Fibroblast of the aortic adventitia (primary cell): ENCODE results near the gene RCHY1. TPM values are rescaled to one million over a fixed set of nuclear protein-coding genes. Genes with fewer than 3 reads are reported as not detected.
"Not testable (repeated sequence)": the region's sequence is repeated elsewhere in the genome, so short reads cannot be mapped to it uniquely, and the experiment has no call there.

Source experiments
- DNase-seq: peaks from one replicate; pipeline ENCODE4 v3.0.0-alpha.2; 2010; ENCODE audit warnings: low read depth
- H3K4me3 ChIP-seq: 2 replicates; pipeline ENCODE4 v1.5.1; 2011; ENCODE audit warnings: low read depth, mild to moderate bottlenecking, control low read depth, low read length, moderate library complexity
- total RNA-seq: library from RNA; depleted of rRNA; stranded (reverse); fragments of >200 nt; gene quantifications from 2 replicates; pipeline ENCODE4 v1.2.3, GENCODE V29; 2012; ENCODE audit warnings: low replicate concordance
- TF ChIP-seq, protein P1 (sequence below): IDR thresholded peaks from 2 replicates; pipeline ENCODE4 v1.5.1; 2011; ENCODE audit warnings: mild to moderate bottlenecking, low read length, control low read depth, inconsistent platforms; ENCODE audit not compliant: insufficient read depth

The RCHY1 gene
- total RNA-seq, 1 donor, result 27.3 TPM

DNA sequence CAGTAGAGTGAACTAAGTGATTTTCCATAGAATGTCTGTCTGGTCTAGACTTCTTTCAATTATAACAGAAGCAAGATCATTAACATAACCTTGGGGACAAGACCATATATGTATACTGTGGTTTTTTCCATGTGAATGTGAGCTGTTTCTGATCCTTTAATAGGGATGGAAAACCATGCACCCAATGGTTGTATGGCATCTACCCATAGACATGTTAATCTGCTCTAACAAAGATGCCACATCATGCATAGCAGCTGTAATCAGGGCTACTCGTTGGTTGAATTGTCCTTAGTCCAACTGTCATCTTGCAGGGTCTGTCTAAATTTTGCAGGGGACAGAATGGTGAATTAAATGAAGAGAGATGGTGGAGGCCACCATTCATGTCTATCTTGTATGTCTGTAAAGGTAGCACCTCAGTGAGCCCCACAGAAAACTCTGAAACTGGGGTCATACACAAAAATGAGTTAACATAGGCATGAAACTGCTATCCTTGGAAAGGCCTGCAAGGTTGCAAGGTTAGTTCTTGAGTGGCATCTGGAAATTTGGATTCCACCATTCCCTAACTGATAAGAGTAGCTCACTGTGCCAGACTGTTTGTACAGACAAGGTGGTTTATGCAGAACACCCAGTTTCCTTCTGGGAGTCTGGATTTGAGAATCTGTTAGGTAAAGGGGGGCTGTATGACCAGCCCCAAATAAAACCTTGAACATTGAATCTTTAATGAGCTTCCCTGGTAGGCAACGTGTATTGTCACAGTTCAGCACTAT, 16.5 kb upstream of the RCHY1 start:
- TF ChIP-seq, protein P1, sequence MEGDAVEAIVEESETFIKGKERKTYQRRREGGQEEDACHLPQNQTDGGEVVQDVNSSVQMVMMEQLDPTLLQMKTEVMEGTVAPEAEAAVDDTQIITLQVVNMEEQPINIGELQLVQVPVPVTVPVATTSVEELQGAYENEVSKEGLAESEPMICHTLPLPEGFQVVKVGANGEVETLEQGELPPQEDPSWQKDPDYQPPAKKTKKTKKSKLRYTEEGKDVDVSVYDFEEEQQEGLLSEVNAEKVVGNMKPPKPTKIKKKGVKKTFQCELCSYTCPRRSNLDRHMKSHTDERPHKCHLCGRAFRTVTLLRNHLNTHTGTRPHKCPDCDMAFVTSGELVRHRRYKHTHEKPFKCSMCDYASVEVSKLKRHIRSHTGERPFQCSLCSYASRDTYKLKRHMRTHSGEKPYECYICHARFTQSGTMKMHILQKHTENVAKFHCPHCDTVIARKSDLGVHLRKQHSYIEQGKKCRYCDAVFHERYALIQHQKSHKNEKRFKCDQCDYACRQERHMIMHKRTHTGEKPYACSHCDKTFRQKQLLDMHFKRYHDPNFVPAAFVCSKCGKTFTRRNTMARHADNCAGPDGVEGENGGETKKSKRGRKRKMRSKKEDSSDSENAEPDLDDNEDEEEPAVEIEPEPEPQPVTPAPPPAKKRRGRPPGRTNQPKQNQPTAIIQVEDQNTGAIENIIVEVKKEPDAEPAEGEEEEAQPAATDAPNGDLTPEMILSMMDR, result no peak
- no peak for DNase-seq
- no peak overlapping the region for H3K4me3 ChIP-seq

DNA sequence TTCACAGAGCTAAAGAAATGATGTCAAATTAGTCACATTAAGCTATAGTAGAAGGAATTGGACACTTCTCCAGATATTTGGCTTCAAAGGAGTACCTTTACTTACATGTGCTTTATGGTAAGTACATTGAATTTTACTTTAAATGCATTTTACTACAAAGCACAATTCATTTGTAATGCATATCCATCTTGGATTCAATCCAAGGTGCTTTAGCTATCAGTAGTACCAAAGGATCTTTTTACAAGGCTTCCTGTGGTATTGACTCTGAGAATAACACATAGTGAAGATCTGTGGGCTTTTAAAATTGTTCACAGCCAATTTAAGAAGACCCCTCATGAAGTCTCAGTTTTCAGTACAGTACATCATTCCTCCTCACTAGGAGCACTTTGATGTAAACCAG, 13.3 kb upstream of the RCHY1 start:
- DNase-seq, result no peak
- no peak overlapping the region for H3K4me3 ChIP-seq
- TF ChIP-seq, protein P1, result no peak

DNA sequence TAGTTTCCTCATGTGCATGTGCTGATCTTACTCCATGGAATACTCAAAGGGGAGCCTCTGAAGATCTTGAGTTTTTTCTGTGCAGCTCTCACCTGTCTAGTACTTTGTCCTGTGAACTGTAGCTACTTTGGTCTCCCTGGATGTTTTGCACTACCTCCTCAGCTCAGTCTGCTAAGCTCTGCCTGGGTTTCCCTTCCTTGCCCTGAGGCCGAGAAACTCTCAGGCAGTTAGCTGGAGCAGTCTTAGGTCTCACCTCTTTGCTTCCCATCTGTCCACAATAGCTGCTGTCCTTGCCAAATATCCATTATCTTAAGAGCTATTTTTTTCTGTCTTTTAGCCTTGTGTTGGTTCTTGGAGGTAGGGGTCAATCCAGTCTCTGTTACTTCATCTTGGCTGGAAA, 11.7 kb upstream of the RCHY1 start:
- TF ChIP-seq, protein P1, result no peak
- DNase-seq, result no peak
- no peak overlapping the region for H3K4me3 ChIP-seq

DNA sequence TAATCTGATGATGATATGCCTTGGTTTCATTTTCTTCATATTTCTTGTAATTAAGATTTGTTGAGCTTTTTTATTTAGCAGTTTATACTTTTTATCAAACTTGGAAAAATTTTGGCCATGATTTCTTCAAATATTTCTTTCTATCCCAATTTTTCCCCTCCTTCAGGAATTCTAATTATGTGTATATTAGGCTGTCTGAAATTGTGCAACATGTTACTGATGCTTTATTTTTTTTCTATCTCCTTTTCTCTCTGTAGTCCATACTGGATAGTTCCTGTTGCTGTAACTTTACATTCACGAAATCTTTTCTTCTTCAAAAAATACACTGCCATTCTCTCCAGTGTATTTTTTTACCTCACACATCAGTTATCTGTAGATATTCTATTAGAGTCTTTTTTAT, 10.9 kb upstream of the RCHY1 start:
- TF ChIP-seq, protein P1, result no peak
- DNase-seq, result no peak
- no peak overlapping the region for H3K4me3 ChIP-seq

DNA sequence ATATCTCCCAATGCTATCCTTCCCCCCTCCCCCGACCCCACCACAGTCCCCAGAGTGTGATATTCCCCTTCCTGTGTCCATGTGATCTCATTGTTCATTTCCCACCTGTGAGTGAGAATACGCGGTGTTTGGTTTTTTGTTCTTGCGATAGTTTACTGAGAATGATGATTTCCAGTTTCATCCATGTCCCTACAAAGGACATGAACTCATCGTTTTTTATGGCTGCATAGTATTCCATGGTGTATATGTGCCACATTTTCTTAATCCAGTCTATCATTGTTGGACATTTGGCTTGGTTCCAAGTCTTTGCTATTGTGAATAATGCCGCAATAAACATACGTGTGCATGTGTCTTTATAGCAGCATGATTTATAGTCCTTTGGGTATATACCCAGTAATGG, 5.2 kb upstream of the RCHY1 start:
- not testable (repeated sequence) for DNase-seq, H3K4me3 ChIP-seq

DNA sequence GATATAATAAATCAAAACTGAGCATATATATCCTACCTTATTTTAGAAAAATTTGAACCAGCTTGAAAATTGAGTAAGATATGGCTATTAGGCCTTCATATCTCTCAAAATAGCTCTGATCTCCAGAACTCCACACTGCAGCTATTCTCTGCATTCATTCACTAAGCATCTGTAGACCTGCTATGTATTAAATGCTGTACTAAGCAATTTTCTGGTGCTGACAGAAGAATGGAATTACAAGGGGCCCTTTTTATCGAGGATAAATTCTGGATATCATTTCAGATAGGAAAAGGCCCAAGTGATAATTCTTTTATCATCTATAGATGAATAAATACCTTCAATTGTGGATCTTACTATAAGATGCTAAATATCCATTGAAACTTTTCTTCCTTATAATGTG, 1.9 kb upstream of the RCHY1 start:
- no peak overlapping the region for H3K4me3 ChIP-seq
- no peak for DNase-seq
- TF ChIP-seq, protein P1, result no peak

DNA sequence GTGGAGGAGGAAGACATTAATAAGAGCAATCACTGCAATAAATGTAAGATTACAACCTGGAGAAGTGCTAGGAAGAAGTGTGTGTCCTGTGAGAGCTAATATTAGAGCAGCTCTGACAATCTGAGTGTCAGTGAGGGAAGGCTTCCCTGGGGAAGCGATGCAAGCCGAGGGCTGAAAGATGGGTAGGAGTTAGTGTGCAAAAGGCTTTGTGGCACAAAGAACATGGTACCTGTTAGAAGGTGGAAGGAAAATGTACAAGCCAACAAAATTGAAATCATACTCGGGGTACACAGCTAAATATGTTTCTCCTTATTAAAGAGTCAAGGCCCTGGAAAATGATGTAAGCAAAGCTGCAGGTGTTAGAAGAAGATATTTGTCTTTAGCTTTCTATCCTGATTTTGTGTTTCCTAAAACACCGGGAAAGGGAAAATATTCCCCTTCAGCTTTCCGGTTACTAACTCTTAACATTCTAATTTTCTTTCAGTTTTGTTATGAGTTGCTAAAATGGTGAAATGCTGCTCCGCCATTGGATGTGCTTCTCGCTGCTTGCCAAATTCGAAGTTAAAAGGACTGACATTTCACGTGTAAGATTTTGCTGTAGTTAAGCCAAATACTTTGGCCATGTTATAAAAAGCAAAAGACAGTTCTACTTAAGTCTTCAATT, 878 bp upstream of the RCHY1 start:
- TF ChIP-seq, protein P1, result no peak
- peak overlapping the region; percentile 96 for H3K4me3 ChIP-seq
- no peak for DNase-seq
